B cell (primary cell): ENCODE measurements around the gene PCSK2. TPM values are rescaled to one million over a fixed set of nuclear protein-coding genes. Genes with fewer than 3 reads are reported as not detected.

ENCODE experiments used
- ATAC-seq: fragments of 200-7000 bp; cut with Tn5 transposase; one replicate; pipeline ENCODE4 v1.10.0; 2021; ENCODE audit warnings: low read depth, mild to moderate bottlenecking, moderate number of reproducible peaks, moderate library complexity
- CTCF ChIA-PET: fragments of 350-600 bp; sonication (Branson Sonifier 250); formaldehyde crosslinking; loops from one replicate; lab custom pipeline; 2021; ENCODE audit warnings: antibody characterized with exemption, inconsistent platforms; lab: Charles Lee
- POLR2A ChIA-PET: fragments of 350-600 bp; sonication (Branson Sonifier 250); formaldehyde crosslinking; loops from one replicate; lab custom pipeline; 2021; ENCODE audit warnings: antibody characterized with exemption; lab: Charles Lee
- DNase-seq: peaks from one replicate; pipeline ENCODE4 v3.0.0; 2013
- H2AFZ ChIP-seq: 2 replicates; pipeline ENCODE4 v1.6.1; 2012; ENCODE audit warnings: mild to moderate bottlenecking, low read depth, low read length; ENCODE audit not compliant: insufficient read depth, poor library complexity, severe bottlenecking
- H3K27ac ChIP-seq, 2 donors: 1 replicate in 1 of 2; 2 replicates in 1 of 2; pipeline ENCODE4 v1.5.1; 2012 to 2013; ENCODE audit warnings: low read length in 2 of 2, mild to moderate bottlenecking in 2 of 2, moderate library complexity in 1 of 2
- H3K27me3 ChIP-seq, 4 experiments: fragments of 200-600 bp in 1 of 4; sonication (generic) in 1 of 4; replicated peaks in 1 of 4; 1 replicate in 2 of 4; 2 replicates in 2 of 4; pipeline versions ENCODE4 v1.6.1 to v1.7.0; 2013 to 2016; ENCODE audit warnings: low read length in 3 of 4, mild to moderate bottlenecking in 2 of 4, mixed read lengths in 1 of 4, moderate library complexity in 1 of 4; ENCODE audit not compliant: insufficient read depth in 4 of 4, control insufficient read depth in 3 of 4; ENCODE audit errors: control extremely low read depth in 1 of 4
- H3K36me3 ChIP-seq, 2 experiments: replicated peaks in 1 of 2; 1 replicate in 1 of 2; 2 replicates in 1 of 2; pipeline versions ENCODE4 v1.6.1 to v1.7.1; 2013; ENCODE audit warnings: low read length in 1 of 2; ENCODE audit not compliant: insufficient read depth in 2 of 2, control insufficient read depth in 1 of 2; ENCODE audit errors: control extremely low read depth in 1 of 2, extremely low read depth in 1 of 2
- H3K4me1 ChIP-seq, 2 donors: fragments of 200-600 bp in 1 of 2; sonication (generic) in 1 of 2; 1 replicate in 1 of 2; 2 replicates in 1 of 2; pipeline versions ENCODE4 v1.5.1 to v1.6.1; 2013 to 2017; ENCODE audit warnings: low read length in 2 of 2; ENCODE audit not compliant: control insufficient read depth in 2 of 2, insufficient read depth in 2 of 2
- H3K4me2 ChIP-seq: replicated peaks from 2 replicates; pipeline ENCODE3; 2012; ENCODE audit warnings: mild to moderate bottlenecking, low read depth, low read length; ENCODE audit not compliant: poor library complexity, severe bottlenecking
- H3K4me3 ChIP-seq, 5 experiments: fragments of 200-600 bp in 1 of 5; sonication (generic) in 1 of 5; 1 replicate in 3 of 5; 2 replicates in 2 of 5; pipeline versions ENCODE4 v1.5.1 to v1.7.0; 2011 to 2016; ENCODE audit warnings: low read length in 4 of 5, mild to moderate bottlenecking in 4 of 5, low read depth in 2 of 5, control low read depth in 1 of 5, moderate library complexity in 1 of 5; ENCODE audit not compliant: insufficient read depth in 1 of 5; ENCODE audit errors: control extremely low read depth in 1 of 5, extremely low read depth in 1 of 5
- H3K79me2 ChIP-seq: fragments of 200-600 bp; sonication (generic); one replicate; pipeline ENCODE4 v1.6.0; 2016; ENCODE audit warnings: low read length; ENCODE audit not compliant: control insufficient read depth, insufficient read depth
- H3K9ac ChIP-seq: fragments of 200-600 bp; sonication (generic); 2 replicates; pipeline ENCODE4 v1.6.1; 2017; ENCODE audit warnings: mild to moderate bottlenecking, low read length, moderate library complexity
- H3K9me3 ChIP-seq, 3 donors: one replicate each; pipeline versions ENCODE4 v1.6.1 to v1.7.1; 2013; ENCODE audit warnings: low read length in 2 of 3; ENCODE audit not compliant: control insufficient read depth in 2 of 3, insufficient read depth in 1 of 3; ENCODE audit errors: control extremely low read depth in 1 of 3
- H4K20me1 ChIP-seq: 2 replicates; pipeline ENCODE4 v1.6.0; 2012; ENCODE audit warnings: mild to moderate bottlenecking, low read length; ENCODE audit not compliant: insufficient read depth, control insufficient read depth, poor library complexity, severe bottlenecking
- H3K27ac Mint-ChIP-seq: one replicate; pipeline ENCODE4 v1.8.0; 2021; ENCODE audit warnings: mixed read lengths
- H3K27me3 Mint-ChIP-seq: one replicate; pipeline ENCODE4 v1.8.0; 2021; ENCODE audit warnings: mixed read lengths
- H3K4me1 Mint-ChIP-seq: one replicate; pipeline ENCODE4 v1.8.0; 2021; ENCODE audit warnings: mixed read lengths
- H3K4me3 Mint-ChIP-seq: one replicate; pipeline ENCODE4 v1.8.0; 2021; ENCODE audit warnings: mixed read lengths
- H3K9me3 Mint-ChIP-seq: one replicate; pipeline ENCODE4 v1.8.0; 2022; ENCODE audit warnings: mixed read lengths; ENCODE audit not compliant: insufficient read depth
- EZH2 ChIP-seq: IDR thresholded peaks from 2 replicates; pipeline ENCODE4 v1.6.1; 2012; ENCODE audit warnings: borderline replicate concordance, low read depth, mild to moderate bottlenecking, moderate library complexity, low read length; ENCODE audit not compliant: insufficient read depth, poor library complexity, severe bottlenecking
- WGBS: methylation state at CpG from one replicate; pipeline ENCODE4 v1.1.5; 2013; ENCODE audit warnings: missing lambda C conversion rate; ENCODE audit not compliant: insufficient coverage; 5-methylcytosine and 5-hydroxymethylcytosine counted together
- intact Hi-C: fragments of 100-400 bp; cut with micrococcal nuclease; formaldehyde crosslinking; loops from one replicate; pipeline ENCODE4 v1.10.0; 2022
- polyA plus RNA-seq: library from polyadenylated mRNA; depleted of rRNA; stranded (reverse); fragments of >200 nt; gene quantifications from 2 replicates; pipeline ENCODE4 v1.2.3, GENCODE V29; 2012
- total RNA-seq, 2 donors: library from RNA; stranded (reverse); fragments of 120-200 nt in 1 of 2; gene quantifications; 1 replicate in 1 of 2; 2 replicates in 1 of 2; pipeline versions ENCODE4 v1.2.3 to v1.2.4, GENCODE V29; 2013 to 2022
- TF ChIP-seq, protein P1 (sequence below): fragments of 200-600 bp; IDR thresholded peaks from one replicate; pipeline ENCODE4 v1.8.0; 2022; ENCODE audit warnings: antibody characterized with exemption, mild to moderate bottlenecking

PCSK2 gene
- total and polyA plus RNA-seq, 2 donors (not counting 1 experiment from before 2014, with no cell fraction given), result not detected

GRCh38 chr20:17358854-17359253 is 132.0 kb downstream of the PCSK2 start:
- no peaks in the 10 kb centered on the region for H3K36me3 ChIP-seq
- H3K9me3 ChIP-seq, result no peaks in the 10 kb centered on the region
- H3K4me1 Mint-ChIP-seq, result no peaks in the 10 kb centered on the region
- CTCF ChIA-PET, result no interaction called here
- no peaks in the 10 kb centered on the region for H4K20me1 ChIP-seq
- H3K4me2 ChIP-seq, result no peak overlapping the region
- H3K9ac ChIP-seq, result no peak overlapping the region
- no peak for TF ChIP-seq EZH2
- TF ChIP-seq, protein P1, sequence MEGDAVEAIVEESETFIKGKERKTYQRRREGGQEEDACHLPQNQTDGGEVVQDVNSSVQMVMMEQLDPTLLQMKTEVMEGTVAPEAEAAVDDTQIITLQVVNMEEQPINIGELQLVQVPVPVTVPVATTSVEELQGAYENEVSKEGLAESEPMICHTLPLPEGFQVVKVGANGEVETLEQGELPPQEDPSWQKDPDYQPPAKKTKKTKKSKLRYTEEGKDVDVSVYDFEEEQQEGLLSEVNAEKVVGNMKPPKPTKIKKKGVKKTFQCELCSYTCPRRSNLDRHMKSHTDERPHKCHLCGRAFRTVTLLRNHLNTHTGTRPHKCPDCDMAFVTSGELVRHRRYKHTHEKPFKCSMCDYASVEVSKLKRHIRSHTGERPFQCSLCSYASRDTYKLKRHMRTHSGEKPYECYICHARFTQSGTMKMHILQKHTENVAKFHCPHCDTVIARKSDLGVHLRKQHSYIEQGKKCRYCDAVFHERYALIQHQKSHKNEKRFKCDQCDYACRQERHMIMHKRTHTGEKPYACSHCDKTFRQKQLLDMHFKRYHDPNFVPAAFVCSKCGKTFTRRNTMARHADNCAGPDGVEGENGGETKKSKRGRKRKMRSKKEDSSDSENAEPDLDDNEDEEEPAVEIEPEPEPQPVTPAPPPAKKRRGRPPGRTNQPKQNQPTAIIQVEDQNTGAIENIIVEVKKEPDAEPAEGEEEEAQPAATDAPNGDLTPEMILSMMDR, result no peak
- no peaks in the 10 kb centered on the region for H3K27me3 Mint-ChIP-seq
- POLR2A ChIA-PET, result no interaction called here
- no peak overlapping the region for H2AFZ ChIP-seq
- H3K4me3 ChIP-seq, result no peak overlapping the region
- no peak overlapping the region for H3K4me3 Mint-ChIP-seq
- DNase-seq (no peak), ATAC-seq (no peak)
- H3K9me3 Mint-ChIP-seq, result no peaks in the 10 kb centered on the region
- no peaks in the 10 kb centered on the region for H3K4me1 ChIP-seq
- no peaks in the 10 kb centered on the region for H3K27me3 ChIP-seq
- H3K79me2 ChIP-seq, result no peaks in the 10 kb centered on the region
- H3K27ac ChIP-seq, result no peak overlapping the region
- intact Hi-C loops, result no loop called here
- no peak overlapping the region for H3K27ac Mint-ChIP-seq
- no CpG with 5 or more reads among the region's 1 CpG for WGBS

GRCh38 chr20:17364681-17365080 is 137.8 kb downstream of the PCSK2 start:
- intact Hi-C loops, result no loop called here
- H3K27ac ChIP-seq, result no peak overlapping the region
- no peak overlapping the region for H2AFZ ChIP-seq
- no peak overlapping the region for H3K9ac ChIP-seq
- no peak overlapping the region for H3K27ac Mint-ChIP-seq
- H3K9me3 ChIP-seq, result no peaks in the 10 kb centered on the region
- no peaks in the 10 kb centered on the region for H4K20me1 ChIP-seq
- no CpG with 5 or more reads among the region's 4 CpGs for WGBS
- no peak overlapping the region for H3K4me3 ChIP-seq
- no peaks in the 10 kb centered on the region for H3K4me1 Mint-ChIP-seq
- ChIA-PET POLR2A (no interaction called here), CTCF (no interaction called here)
- DNase-seq (no peak), ATAC-seq (no peak)
- no peaks in the 10 kb centered on the region for H3K79me2 ChIP-seq
- no peak overlapping the region for H3K4me2 ChIP-seq
- H3K4me1 ChIP-seq, result no peaks in the 10 kb centered on the region
- no peaks in the 10 kb centered on the region for H3K36me3 ChIP-seq
- no peaks in the 10 kb centered on the region for H3K27me3 Mint-ChIP-seq
- no peaks in the 10 kb centered on the region for H3K27me3 ChIP-seq
- no peak for TF ChIP-seq EZH2
- TF ChIP-seq, protein P1, result no peak
- no peaks in the 10 kb centered on the region for H3K9me3 Mint-ChIP-seq
- no peak overlapping the region for H3K4me3 Mint-ChIP-seq
